ENCODE results near the gene ERICH3.
"Not testable (repeated sequence)": the region's sequence is repeated elsewhere in the genome, so short reads cannot be mapped to it uniquely, and the experiment has no call there.

Gene ERICH3

DNA sequence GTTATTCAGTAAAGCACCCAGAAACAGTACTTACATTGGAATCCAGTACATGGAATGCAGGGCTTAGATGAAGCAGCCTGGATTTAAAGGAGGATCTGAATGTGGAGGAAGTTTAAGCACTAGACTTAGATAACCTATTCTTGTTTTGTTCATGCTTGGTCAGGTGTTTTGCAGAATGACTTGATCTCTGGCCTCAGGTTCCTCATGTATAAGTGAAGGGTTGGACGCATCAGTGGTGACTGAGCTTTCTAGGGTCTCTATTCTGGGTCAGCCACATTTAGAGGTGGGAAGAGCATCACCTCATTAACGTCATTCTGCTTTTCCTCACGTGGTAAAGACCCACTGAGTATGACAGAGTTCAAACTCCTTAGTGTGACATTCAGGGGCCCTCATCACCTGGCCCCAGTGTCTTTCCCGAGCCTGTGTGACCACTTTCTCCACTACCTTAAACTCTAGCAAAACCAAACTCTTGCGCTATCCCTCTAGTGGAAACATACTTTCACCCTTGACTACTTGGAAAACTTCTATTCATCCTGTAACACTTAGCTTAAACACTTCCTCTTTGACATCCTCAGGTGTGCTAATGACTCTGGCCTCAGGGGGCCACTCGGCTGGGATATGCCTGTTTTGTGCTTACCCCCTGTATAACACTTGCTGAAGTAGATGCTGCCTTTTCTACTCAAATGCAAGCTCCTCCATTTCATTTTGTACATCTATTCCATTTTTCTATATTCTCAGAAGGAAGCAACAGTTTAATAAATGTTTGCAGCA, 871 bp upstream of the ERICH3 start:
- DNase-seq, result no peak

DNA sequence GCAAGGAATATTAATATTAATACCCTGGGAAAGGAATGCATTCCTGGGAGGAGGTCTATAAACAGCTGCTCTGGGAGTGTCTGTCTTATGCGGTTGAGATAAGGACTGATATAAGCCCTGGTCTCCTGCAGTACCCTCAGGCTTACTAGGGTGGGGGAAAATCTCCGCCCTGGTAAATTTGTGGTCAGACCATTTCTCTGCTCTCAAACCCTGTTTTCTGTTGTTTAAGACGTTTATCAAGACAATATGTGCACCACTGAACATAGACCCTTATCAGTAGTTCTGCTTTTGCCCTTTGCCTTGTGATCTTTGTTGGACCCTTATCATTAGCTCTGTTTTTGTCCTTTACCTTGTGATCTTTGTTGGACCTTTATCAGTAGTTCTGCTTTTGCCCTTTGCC, 2.7 kb downstream of the ERICH3 start:
- not testable (repeated sequence) for DNase-seq

DNA sequence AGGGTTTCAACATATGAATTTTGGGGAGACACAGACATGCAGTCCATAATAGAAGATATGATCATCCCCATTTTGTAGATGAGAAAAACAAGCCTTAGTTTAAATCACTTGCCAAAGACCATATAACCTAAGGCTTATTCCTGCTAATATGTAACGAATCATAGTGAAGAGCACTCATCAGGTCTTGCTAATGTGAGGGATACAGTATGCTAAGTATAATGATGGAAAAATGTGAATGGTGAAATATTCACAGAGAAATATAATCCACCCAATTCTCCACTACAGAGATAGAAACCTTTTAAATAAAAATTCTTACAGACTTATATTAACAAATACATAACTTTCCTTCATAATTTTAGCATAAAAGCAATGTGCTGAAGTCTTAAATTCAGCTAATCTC, 18.9 kb downstream of the ERICH3 start:
- no peak for DNase-seq

DNA sequence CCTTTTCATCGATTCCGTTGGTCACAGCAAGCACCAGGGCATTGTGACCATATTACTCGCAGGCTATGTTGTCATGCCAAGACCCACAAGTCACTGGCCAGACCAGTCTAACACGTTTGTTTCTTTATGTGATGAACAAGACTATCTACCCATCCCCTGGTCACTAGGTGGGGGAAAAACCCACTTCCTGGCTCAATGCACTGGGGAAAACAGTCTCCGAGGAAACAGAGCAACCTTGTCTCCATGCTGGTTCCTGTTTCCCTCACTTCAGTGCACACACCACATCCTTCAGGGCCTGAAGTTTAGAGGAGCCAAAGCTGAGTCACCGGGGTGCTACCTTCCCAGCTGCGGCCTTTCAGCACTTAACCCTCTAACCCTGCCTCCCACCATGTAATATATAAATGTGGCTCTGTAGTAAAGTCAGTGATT, 20.9 kb downstream of the ERICH3 start:
- no peak for DNase-seq

DNA sequence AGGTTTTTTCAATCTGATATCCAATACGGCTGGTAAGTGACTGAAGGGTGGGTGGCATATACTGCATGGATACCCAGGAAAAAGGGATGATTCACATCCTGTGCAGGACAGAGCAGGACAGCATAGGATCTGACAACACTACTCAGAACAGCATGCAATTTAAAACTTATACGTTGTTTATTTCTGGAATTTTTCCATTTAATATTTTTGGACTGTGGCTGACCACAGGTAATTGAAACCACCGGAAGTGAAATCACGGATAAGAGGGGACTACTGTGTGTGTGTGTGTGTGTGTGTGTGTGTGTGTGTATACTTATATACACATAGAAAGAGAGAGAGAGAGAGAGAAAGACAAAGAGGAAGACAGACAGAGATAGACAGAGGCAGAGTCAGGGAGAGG, 23.0 kb downstream of the ERICH3 start:
- no peak for DNase-seq

DNA sequence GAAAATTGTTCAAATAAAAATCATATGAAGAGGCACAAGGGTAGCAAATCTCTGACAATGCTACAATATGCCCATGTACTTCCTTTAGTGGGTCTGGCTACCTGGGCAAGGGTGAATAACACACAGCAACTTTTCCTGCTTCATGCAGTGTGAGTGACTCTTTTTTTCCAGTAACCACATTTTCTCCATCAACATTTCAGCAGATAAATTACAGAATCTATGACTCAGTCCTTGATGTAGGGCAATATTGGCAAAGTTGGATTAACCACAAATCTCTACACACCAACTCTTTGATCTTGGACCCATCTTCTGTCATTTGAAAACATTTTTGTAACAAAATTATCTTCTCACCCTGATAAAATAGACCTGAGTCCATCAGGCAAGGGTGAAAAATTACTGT, 31.7 kb downstream of the ERICH3 start:
- DNase-seq, result no peak

DNA sequence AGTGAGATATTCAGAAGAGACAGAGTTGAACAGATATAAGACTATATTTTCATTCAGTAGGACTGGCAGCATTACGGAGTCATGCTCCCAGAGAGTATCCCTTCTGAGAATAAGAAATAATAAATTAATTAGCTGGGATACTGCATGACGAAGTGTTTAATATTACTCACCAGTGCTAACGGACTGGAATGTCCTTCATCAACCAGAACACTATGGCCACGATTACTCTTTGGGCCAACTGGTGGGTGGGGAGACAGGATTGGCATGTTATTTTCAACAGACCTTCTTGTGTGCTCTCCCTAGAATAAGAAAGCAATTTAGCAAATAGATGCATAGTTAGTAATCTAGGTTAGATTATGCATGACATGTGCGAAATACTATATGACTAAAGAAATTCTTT, 32.4 kb downstream of the ERICH3 start:
- no peak for DNase-seq

DNA sequence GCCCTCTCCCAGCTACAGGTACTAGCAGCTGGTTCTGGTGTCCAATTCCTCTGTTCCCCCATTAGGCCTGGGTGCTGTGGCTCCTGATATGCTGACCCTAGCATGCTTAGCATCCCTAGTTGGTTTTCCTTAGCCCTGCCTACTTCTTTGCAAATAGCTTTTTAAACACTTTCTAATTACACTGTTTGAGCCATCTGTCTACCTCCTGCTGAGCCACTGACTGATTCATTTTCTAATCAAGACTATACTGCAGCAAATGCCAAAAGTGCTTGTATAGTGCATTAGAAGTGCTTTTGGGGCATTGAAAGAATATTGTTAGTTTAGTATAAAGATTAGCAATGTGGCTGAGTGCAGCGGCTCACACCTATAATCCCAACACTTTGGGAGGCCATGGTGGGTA, 36.3 kb downstream of the ERICH3 start:
- DNase-seq, result peak; percentile 80

DNA sequence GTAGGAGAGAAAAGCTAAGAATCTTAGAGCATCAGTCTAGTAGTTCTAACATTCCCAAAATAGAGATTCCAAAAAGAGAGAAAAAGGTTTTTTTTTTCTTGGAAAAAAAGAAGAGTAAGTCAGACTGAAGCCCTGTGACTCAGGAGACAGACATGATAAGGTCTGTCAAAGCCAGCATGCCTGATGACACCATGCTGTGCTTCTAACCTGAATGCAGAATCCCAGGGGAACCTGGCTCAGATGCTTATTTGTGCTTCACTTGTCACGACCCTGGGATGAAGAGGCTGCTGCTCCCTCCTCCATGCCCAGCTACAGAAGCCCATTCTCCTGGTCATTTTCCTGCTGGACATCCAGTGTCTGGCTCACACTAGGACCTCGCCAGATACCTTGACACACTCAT, 44.3 kb downstream of the ERICH3 start:
- peak; percentile 49 for DNase-seq

DNA sequence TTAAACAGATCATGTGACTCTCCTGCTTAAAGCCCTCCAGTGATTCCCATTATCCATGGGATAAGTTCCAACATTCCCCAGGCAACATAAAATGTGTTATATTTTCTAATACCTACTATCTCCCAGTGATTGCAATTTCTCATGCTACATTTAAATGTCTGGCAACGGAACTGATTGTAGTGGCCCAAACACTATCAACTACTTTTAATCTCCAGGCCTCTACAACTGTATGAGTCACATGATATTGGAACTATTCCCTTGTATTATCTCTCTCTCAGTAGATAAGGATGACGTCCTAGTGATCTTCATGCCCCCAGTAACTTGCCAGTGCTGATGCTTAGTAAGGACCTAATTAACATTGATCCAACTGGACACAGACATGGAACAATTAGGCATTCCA, 49.9 kb downstream of the ERICH3 start:
- DNase-seq, result no peak

DNA sequence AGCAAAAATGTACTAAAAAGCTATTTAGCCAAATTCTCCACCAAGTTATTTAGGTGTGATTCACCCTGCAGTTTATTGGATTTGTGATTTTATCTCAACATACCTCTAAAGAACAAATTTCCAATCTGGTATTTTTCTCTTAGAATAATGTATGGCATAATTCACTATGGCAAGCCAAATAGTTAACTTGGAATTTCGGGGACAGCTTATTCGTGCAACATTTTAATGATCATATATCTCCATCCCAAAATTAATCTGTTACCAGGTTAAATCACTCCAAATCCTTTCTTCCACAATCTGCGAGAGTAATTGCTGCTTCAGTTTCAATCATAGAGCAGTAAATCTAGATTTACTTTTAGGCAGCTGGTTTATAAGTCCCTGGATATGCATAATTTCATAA, 53.4 kb downstream of the ERICH3 start:
- no peak for DNase-seq

DNA sequence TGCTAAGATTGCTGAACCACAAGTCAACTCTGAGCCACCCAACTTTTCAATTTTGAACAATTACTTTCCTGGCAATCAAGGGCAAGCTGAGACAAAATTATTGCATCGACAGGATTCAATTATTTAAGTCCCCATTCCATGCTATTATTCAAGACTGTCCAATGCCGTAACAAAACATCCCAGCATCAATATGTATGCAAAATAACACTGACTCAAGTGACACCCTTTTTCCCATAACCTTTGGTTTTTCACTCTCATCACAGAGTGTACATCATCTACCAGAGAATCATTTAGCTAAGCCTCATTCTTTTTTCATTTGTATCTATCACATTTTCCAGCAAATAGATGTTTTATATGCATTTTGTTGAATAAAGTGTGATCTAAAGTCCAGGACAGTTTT, 54.6 kb downstream of the ERICH3 start:
- DNase-seq, result no peak

DNA sequence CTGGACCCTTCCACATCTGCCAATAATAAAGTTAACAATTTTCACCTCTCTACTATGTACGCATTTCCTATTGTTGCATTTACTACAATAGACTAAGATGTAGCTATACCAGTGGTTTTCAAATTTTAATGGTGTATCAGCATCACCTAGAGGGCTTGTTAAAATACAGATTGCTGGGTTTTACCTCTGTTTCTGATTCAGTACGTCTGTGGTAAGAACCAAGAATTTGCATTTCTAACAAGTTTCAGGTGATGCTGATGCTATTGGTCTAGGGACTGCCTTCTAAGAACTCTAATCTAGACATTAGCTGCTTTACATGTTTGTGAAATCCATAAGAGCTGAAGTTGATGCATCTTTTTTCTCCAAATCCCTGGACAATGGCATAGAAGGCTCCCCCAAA, 59.7 kb downstream of the ERICH3 start:
- DNase-seq, result no peak

DNA sequence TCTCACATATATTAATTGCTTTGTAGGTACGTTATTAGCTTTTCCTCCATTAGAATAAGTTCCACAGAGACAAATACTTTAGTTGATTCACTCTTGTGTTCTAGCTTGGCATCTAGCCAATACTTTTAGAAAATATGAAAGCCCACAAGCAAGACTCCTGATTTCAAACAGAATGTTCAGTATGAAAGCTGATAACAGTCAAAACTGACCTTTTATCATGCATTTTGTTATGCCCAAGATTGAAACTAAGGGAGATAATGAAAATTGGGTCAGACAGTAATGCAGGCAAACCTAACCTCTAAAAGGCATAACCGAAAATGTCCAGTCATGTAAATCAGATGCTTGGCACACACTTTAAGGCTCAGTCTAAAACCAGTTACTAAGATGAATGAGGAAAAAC, 61.7 kb downstream of the ERICH3 start:
- no peak for DNase-seq

DNA sequence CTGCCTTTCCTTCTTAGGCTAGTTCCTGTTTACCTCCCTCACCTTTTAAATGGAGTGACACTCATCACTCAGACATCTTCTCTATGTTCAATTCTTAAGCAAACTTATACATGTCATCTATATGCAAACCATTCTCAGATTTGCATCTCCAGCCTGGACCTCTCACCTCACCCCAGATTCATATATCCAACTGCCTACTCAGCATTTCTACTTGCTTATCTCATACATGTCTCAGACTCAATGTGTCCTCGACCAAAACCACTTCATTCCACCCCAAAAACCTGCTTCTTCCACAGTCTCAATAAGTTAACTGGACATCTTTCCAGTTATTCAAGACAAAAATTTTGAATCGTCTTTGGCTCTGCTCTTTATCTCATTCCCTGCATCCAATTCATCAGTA, 62.6 kb downstream of the ERICH3 start:
- no peak for DNase-seq

DNA sequence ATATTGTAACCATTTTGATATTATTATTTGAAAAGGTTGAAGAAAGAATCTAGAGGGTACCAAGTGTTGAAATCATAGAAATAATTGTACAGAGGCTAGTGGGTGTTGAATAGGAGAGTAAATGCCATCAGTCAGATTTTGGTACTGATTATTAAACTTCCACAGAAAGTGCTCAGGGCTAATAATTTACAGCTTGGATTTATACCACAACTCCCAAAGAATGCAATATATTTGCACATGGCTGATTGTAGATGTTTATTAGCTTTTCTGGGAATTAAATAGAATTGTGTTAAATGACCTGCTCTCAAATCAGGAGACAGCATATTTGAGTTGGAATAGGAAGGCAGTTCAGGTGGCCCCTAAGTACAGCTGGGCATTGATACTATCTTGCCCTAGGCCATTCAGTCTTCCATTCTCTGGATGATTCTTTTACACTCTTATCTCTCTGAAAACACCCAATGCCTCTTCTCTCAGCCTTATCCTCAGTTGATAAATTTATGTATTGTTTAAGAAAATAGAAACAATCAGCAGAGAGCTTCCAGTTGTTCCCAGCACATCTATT, 63.7 kb downstream of the ERICH3 start:
- no peak for DNase-seq

DNA sequence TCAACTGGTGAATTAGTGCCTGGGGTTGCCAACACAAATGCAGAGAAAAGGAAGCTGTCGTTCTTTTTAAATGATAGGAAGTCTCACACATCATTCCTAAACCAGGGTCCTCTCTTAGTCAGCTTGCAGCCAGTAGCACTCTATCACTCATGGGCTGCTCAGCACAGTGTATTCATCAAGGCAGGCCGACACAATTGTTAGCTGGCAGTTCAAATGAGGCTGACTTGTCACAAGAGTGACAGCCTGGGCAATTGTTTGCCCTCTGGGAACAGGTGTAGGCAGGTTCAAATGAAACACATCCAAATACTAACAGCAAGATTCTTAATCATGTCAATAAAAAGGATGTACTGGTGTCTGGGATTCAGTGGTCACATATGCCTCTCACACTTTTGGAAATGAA, 76.9 kb downstream of the ERICH3 start:
- peak; percentile 65 for DNase-seq

DNA sequence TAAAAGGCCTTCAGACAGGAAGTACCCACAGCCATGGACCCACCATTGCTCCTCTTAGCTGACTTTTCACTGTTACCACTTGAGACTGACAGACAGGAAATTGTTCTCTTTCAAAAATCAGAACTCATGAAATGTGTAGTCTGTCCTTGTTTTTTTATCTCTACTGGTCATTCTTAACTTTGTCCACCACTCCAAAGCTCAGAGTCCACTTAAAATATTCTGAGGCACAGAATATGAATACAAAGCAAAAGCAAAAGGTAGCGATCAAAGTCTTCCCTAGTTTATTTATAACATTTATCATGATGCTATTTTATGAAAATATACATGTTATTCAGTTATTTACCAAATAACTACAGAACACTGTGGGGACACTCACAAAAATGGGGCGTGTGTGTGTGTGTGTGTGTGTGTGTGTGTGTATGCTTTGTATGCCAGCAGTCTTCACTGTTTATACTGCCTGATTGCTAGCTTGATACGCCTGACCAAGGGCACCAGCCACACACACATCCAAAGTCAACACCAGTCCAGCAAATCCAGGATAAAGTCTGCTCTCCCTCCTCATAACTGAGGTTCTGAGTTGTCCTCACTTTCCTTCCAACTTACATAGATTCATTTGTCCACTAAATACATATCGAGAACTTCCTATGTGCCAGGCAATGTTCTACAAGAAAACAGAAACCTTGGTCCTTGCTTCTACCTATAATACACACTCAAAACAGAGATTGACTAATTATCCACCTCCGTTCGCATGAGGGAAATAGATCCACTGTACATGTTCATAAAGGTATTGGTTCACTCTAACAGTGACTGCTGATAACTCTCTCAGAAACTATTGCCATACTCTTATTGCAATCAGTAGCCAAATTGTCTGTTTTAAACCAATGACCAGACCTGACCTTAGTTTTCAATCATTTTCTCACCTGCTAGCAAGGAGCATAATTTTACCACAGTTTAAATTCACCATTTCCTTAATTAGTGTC, 79.4 kb downstream of the ERICH3 start:
- no peak for DNase-seq

DNA sequence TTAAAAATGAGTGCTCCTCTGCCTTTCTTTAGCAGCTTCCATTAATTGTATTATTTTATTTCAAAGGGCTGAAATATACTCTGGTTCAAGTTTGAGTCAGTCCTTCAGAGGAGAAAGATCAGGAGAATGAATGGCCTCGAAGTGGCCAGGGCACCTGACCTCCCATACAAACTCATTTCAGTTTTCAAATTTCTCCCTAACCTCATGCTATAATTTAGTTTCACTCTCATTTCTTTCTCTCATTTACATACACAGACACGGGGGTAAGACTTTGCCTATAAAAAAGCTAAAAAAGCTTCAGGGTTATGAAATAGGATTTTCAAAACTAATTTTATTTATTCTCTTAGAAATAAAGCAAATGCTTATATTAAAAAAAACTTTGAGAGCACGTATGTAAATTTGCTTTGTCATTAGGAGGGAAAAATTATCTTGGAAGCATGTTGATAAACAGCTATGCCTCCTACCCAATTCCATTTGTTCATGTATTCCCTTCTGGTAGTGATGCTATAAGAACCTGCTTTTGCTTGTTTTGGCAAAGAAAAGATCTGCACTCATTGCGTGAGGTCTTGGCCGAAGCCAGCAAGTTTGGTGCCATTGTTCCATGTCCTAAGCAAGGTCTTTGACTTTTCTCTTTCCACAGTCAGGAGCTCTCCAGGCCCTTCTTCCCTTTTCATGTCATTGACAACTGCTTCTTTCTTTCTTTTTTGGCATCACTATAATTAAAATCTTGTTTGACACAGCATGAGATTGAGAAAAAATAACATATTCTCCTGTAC, 80.8 kb downstream of the ERICH3 start:
- DNase-seq, result no peak

DNA sequence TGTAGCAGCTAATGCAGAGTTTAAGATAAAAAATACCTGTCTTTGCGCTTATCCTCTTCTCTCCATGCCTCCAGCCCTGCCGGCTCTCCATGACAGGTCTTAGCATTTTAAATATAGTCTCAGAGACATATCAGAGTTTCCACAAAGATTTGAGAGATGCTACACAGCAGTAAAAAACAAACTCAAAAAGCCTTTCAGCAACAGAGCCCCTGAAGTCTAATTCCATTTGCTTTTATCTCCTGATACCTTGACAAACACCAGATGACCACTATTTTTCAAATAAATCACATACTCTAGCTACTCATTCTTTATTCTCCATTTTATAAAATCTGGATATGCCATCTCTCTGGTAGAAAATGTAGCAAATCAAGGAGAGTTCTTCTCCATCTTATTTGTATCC, 81.6 kb downstream of the ERICH3 start:
- no peak for DNase-seq

DNA sequence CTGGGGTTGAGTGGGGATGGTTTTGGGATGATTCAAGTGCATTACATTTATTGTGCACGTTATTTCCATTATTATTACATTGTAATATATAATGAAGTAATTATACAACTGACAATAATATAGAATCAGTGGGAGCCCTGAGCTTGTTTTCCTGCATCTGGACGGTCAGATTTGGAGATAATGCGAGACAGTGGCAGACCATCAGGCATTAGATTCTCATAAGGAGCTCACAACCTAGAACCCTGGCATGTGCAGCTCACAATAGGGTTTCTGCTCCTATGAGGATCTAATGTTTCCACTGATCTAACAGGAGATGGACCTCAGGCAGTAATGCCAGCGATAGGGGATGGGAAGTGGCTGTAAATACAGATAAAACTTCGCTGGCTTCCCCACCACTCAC, 83.3 kb downstream of the ERICH3 start:
- DNase-seq, result no peak

DNA sequence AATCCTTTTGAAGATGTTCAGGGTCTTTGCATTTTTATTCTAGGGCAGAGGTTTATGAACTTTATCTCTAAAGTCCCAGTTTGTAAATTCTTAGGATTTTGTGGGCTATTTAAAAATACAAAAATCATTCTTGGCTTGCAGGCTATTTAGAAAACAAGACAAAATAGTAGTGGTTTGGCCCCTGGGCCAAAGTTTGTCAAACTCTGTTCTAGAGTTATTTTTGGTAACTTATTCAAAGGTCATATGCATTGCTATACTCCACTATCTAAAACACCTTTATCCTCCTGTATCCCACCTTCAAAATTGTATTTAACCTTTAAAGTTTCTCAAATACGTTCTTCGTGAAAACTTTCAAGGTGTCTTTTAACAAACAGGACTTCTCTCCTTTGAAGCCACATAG, 85.7 kb downstream of the ERICH3 start:
- no peak for DNase-seq
